ENCODE data around the gene FBXO31.

Gene FBXO31

DNA sequence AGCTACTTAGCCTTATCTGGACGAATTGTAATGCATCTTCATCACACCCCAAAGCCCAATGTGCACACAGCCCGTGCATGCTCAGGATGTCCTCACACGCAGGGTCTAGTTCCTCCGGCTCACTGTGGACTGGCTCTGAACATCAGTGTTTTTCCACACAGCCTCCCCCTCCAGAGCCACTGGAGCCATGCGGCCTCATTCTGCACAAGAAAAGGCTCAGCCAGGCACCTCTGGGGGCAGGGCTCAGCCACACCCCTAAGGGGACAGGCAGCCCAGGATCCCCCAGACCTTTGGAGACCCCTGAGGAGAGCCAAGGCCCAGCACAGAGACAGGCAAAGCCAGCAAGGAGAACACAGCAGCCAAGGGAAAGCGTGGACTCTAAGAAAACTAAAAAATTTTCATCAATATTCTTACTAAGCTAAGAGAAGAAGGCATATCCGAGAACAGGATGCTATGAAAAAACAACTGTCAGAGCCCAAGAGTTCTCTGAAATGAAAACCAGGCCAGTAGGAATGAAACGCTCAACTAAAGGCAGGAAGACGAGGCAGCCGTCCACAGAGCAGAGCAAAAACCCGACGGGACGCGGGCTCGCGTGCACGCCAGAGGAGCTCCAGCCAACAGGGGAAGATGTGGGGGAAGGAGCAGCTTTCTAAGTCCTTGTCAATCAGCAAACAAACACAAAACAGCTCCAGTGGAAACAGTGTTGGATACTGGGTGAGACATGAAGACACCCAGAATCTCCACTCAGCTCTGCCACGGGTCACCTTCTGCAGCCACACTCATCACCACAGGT lies 43.0 kb upstream of the FBXO31 start:
- Histone ChIP-seq H3K27ac (ENCODE audit: low read length) (no peak overlapping the region), H3K9me3 (ENCODE audit: insufficient read depth, low read length, severe bottlenecking) (no peaks in the 10 kb centered on the region), H3K27me3 (ENCODE audit: insufficient read depth, low read length, poor library complexity) (peaks cover 6% of the 10 kb centered on the region), H2AFZ (ENCODE audit: low read depth, low read length) (no peak overlapping the region), H3K36me3 (ENCODE audit: insufficient read depth, low read length) (no peaks in the 10 kb centered on the region), H3K79me2 (ENCODE audit: insufficient read depth, low read length) (no peaks in the 10 kb centered on the region), H3K9ac (ENCODE audit: low read depth, low read length) (no peak overlapping the region), H3K4me1 (ENCODE audit: insufficient read depth, low read length) (no peaks in the 10 kb centered on the region), H3K4me3 (ENCODE audit: low read depth in 1 of 2, low read length in 2 of 2) (no peak overlapping the region), H4K20me1 (ENCODE audit: insufficient read depth, low read length) (no peaks in the 10 kb centered on the region), H3K4me2 (ENCODE audit: insufficient read depth, low read length) (no peak overlapping the region)
- DNase-seq = no peak
- no peak for ATAC-seq (ENCODE audit: insufficient read depth, low read depth)
- TF ChIP-seq, protein P1, sequence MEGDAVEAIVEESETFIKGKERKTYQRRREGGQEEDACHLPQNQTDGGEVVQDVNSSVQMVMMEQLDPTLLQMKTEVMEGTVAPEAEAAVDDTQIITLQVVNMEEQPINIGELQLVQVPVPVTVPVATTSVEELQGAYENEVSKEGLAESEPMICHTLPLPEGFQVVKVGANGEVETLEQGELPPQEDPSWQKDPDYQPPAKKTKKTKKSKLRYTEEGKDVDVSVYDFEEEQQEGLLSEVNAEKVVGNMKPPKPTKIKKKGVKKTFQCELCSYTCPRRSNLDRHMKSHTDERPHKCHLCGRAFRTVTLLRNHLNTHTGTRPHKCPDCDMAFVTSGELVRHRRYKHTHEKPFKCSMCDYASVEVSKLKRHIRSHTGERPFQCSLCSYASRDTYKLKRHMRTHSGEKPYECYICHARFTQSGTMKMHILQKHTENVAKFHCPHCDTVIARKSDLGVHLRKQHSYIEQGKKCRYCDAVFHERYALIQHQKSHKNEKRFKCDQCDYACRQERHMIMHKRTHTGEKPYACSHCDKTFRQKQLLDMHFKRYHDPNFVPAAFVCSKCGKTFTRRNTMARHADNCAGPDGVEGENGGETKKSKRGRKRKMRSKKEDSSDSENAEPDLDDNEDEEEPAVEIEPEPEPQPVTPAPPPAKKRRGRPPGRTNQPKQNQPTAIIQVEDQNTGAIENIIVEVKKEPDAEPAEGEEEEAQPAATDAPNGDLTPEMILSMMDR (IDR thresholded peaks at IDR 0.05; ENCODE audit: borderline replicate concordance, extremely low read depth, low read length, poor library complexity, severe bottlenecking) = no peak

GRCh38 chr16:87425941-87426340 lies 42.4 kb upstream of the FBXO31 start:
- no peak for TF ChIP-seq EZH2 (IDR thresholded peaks at IDR 0.05; ENCODE audit: borderline replicate concordance, low read depth, low read length, severe bottlenecking)
- TF ChIP-seq, protein P1 (IDR thresholded peaks at IDR 0.05; ENCODE audit: borderline replicate concordance, extremely low read depth, low read length, poor library complexity, severe bottlenecking) = no peak
- ATAC-seq (ENCODE audit: insufficient read depth, low read depth) = no peak
- peaks cover 6% of the 10 kb centered on the region for H3K27me3 ChIP-seq (ENCODE audit: insufficient read depth, low read length, poor library complexity)
- no peak for DNase-seq
- no peaks in the 10 kb centered on the region for H3K9me3 ChIP-seq (ENCODE audit: insufficient read depth, low read length, severe bottlenecking)
- H2AFZ ChIP-seq (ENCODE audit: low read depth, low read length) = no peak overlapping the region
- no peak overlapping the region for H3K27ac ChIP-seq (ENCODE audit: low read length)
- no peak overlapping the region for H3K4me2 ChIP-seq (ENCODE audit: insufficient read depth, low read length)
- H3K9ac ChIP-seq (ENCODE audit: low read depth, low read length) = no peak overlapping the region
- H3K4me3 ChIP-seq (ENCODE audit: low read depth in 1 of 2, low read length in 2 of 2) = no peak overlapping the region
- H3K79me2 ChIP-seq (ENCODE audit: insufficient read depth, low read length) = no peaks in the 10 kb centered on the region
- no peaks in the 10 kb centered on the region for H3K36me3 ChIP-seq (ENCODE audit: insufficient read depth, low read length)
- 0 out of 2 replicates have a peak, but pooled peaks cover 1% of the 10 kb centered on the region for H4K20me1 ChIP-seq (ENCODE audit: insufficient read depth, low read length)
- H3K4me1 ChIP-seq (ENCODE audit: insufficient read depth, low read length) = no peaks in the 10 kb centered on the region

GRCh38 chr16:87424266-87424665 lies 40.7 kb upstream of the FBXO31 start:
- H4K20me1 ChIP-seq (ENCODE audit: insufficient read depth, low read length) = 0 out of 2 replicates have a peak, but pooled peaks cover 3% of the 10 kb centered on the region
- no peaks in the 10 kb centered on the region for H3K9me3 ChIP-seq (ENCODE audit: insufficient read depth, low read length, severe bottlenecking)

More at GRCh38 chr16:87424266-87424665, 40.7 kb upstream of the FBXO31 start:
- DNase-seq (no peak), ATAC-seq (ENCODE audit: insufficient read depth, low read depth) (no peak)
- Histone ChIP-seq H3K9ac (ENCODE audit: low read depth, low read length) (no peak overlapping the region), H3K27me3 (ENCODE audit: insufficient read depth, low read length, poor library complexity) (peaks cover 6% of the 10 kb centered on the region), H3K4me1 (ENCODE audit: insufficient read depth, low read length) (no peaks in the 10 kb centered on the region), H3K4me3 (ENCODE audit: low read depth in 1 of 2, low read length in 2 of 2) (no peak overlapping the region), H2AFZ (ENCODE audit: low read depth, low read length) (no peak overlapping the region), H3K4me2 (ENCODE audit: insufficient read depth, low read length) (no peak overlapping the region), H3K27ac (ENCODE audit: low read length) (no peak overlapping the region), H3K36me3 (ENCODE audit: insufficient read depth, low read length) (no peaks in the 10 kb centered on the region), H3K79me2 (ENCODE audit: insufficient read depth, low read length) (no peaks in the 10 kb centered on the region)
- no peak for TF ChIP-seq EZH2 (IDR thresholded peaks at IDR 0.05; ENCODE audit: borderline replicate concordance, low read depth, low read length, severe bottlenecking)
- TF ChIP-seq, protein P1 (IDR thresholded peaks at IDR 0.05; ENCODE audit: borderline replicate concordance, extremely low read depth, low read length, poor library complexity, severe bottlenecking) = no peak
